Esophagus muscularis mucosa (tissue), 3 donors: ENCODE measurements around the gene HERC2.

Experiments
- POLR2A ChIP-seq: fragments of 450-650 bp; IDR thresholded peaks from one replicate; pipeline ENCODE4 v1.6.1; 2017; ENCODE audit warnings: antibody characterized with exemption, moderate library complexity, mild to moderate bottlenecking, low read depth
- POLR2AphosphoS5 ChIP-seq, 2 donors: sonication (generic); formaldehyde crosslinking; IDR thresholded peaks; one replicate each; pipeline ENCODE4 v1.6.1; 2017; ENCODE audit warnings: antibody characterized with exemption in 2 of 2
- TF ChIP-seq, protein P1 (sequence below), 3 experiments: fragments of 200-600 bp in 2 of 3; fragments of 450-650 bp in 1 of 3; sonication (generic) in 2 of 3; IDR thresholded peaks; one replicate each; pipeline ENCODE4 v1.5.1; 2017 to 2019; ENCODE audit warnings: antibody characterized with exemption in 3 of 3, mild to moderate bottlenecking in 2 of 3, moderate library complexity in 1 of 3

DNA sequence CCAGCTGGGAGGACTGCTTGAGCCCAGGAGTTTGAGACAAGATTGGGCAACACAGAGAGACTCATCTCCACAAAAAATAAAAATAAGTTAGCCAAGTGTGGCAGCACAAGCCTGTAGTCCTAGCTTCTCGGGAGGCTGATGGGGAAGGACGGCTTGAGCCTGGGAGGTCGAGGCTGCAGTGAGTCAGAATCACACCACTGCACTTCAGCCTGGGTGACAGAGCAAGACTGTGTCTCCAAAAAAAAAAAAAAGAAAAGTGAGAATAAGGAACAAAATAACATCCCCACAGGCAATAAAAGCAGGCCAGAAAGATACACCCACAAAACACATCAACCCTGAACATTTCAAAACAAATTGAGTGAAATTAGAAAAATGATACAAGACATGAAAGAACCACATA is 174.2 kb downstream of the HERC2 start:
- TF ChIP-seq POLR2AphosphoS5 (IDR thresholded peaks at IDR 0.05) (no peak), POLR2A (no peak)
- TF ChIP-seq, protein P1, sequence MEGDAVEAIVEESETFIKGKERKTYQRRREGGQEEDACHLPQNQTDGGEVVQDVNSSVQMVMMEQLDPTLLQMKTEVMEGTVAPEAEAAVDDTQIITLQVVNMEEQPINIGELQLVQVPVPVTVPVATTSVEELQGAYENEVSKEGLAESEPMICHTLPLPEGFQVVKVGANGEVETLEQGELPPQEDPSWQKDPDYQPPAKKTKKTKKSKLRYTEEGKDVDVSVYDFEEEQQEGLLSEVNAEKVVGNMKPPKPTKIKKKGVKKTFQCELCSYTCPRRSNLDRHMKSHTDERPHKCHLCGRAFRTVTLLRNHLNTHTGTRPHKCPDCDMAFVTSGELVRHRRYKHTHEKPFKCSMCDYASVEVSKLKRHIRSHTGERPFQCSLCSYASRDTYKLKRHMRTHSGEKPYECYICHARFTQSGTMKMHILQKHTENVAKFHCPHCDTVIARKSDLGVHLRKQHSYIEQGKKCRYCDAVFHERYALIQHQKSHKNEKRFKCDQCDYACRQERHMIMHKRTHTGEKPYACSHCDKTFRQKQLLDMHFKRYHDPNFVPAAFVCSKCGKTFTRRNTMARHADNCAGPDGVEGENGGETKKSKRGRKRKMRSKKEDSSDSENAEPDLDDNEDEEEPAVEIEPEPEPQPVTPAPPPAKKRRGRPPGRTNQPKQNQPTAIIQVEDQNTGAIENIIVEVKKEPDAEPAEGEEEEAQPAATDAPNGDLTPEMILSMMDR (IDR thresholded peaks at IDR 0.05) = no peak
